Fibroblast of peridontal ligament (primary cell): ENCODE results near the gene CUBN.
A peak's percentile ranks its signal among the peaks of the same experiment; 100 is the strongest.

Source experiments
- DNase-seq: peaks from one replicate; pipeline ENCODE4 v3.0.0-alpha.2; 2010; ENCODE audit errors: extremely low read depth

CUBN gene

DNA sequence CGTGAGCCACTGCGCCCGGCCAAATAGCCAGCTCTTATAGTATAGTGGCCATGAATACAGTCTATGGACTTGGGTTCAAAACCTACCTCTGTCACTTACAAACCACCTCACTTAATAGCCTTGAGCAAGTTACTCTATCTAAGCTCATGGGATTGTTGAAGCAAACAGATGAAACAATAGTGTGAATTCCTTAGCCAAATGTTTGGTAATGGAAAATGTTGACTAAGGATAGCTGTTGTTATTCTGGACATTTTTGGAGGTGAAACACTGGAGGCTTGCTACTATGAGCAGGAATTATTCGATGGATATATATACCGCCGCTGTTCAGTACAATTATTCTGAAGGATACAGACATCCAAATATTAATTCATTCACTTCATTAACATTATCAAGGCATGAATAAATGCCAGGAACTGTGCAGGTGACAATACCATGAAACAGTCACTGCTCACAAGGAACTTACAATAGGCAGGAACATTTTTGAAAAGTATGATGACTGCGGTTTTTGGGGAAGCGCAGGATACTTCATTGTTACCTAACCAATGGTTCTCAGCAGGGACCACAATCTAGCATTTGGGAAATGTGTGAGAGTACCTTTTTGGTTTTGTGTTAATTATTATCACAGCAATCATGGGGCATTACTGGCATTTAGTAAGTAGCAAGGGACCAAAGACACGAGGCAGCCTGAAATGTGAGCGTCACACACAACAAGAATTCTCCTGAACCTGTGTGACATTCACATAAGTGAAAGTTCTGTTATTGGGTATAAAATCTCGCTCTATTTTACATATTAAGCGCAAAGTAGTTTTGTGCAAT is 55.7 kb downstream of the CUBN start:
- DNase-seq = no peak

GRCh38 chr10:17068953-17069352 is 60.7 kb downstream of the CUBN start:
- no peak for DNase-seq

DNA sequence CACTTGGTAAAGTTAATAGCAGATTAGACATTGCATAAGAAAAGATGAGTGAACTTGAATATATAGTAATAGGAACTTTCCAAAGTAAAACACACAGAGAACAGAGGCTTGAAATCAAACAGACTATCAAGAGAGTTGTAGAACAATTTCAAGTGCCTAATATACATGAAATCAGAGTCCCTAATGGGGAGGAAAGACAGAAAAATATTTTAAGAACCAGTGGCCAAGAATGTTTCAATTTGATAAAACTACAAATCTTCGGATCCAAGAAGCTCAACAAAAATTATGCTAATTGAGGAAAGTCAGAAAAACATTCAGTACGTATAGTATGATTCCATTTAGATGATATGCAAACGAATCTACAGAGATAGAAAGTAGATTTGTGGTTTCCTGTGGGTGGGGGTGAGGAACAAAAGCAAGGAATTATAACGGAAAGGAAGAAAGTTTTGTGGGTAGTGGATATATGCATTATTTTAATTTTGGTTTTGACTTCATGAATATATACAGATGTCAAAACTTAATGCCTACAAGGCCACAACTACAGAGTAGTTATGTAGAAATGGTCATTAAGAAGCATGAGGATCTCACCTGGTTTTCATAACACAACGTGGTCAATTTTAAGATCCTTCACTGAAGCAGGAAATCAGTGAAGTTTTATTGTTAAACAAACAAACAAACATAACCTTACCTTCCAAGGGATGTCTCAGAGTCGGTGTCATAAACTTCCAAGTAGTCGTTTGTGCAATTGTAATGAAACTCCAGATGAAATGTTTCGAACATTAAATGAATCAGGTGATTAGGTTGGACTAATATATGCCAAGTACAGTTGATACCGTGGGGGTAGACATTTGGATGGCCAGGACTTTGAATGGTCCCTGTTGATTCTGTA is 62.0 kb downstream of the CUBN start:
- no peak for DNase-seq

DNA sequence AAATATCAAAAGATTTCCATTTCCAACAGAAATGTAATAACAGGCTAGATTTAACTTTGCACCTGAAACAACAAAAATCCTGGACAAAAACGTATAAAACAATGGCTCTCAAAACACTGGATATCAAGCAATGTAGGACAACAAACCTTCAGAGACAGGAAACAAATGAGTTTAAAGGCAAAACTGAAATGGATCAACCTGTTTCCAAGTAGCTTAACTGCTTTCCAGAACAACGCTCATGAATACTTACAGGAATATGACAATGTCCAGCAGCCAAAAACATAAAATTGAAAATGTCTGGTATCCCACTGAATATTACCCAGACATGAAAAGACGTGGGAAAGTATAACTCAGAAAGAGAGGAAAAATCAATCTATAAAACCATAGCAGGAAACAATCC is 62.8 kb downstream of the CUBN start:
- no peak for DNase-seq

DNA sequence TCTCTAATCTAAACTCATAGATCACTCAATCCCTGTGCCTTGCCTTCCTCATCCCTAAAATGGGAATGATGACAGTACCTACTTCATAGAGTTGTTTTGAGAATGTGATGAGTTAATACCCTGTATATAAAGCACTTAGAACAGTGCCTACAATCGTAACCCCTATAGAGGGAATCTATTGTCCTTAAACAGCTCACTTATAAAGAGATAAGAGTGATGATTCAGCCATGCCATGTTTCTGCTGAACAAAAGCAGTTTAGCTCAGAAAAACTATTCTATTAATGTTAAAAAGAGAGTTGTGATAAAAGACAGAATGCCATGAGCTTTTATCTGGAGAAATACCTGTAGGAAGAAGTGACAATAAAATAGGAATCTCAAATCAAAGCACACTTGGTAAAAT is 63.6 kb downstream of the CUBN start:
- DNase-seq = no peak

GRCh38 chr10:17065273-17065672 is 64.3 kb downstream of the CUBN start:
- no peak for DNase-seq

DNA sequence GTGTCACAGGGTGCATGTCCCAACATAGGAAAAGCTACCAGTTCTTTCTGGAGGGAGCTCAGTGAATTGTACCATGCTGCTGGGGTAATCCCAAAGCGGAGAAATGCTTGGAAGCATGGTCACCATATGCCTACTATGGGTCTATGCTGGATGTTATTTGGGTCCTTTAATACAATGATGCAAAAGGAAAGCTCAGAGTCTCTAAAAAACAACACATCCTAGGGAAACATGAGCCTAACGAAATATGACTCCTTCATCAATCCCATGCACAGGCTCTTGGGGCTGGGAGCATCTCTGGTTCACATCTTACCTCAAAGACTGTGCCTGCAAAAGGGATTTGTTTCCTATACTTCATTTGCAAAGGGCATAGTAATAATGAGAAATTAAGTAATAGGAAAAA is 65.2 kb downstream of the CUBN start:
- DNase-seq = peak; percentile 43

- peak; percentile 79 for DNase-seq
Measured at GRCh38 chr10:17062955-17063484, 66.6 kb downstream of the CUBN start.

GRCh38 chr10:17062493-17062892 is 67.1 kb downstream of the CUBN start:
- peak; percentile 96 for DNase-seq

DNA sequence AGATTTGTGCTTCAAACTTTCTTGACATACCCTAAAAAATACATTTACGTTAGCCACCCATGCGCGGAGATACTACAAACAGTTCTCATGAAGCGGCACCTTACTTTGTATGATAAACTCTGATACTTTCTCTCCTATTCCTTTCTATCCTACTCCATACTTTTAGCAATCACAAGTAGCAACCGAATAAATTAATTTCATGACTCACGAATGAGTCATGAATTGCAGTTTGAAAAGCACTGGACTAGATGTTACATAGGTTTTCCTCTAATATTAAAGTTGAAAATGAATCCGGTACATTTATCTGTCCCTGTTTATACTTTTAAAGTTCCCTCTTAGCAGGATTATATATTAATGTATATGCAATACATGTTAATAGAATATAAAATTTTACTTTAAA is 67.6 kb downstream of the CUBN start:
- DNase-seq = peak; percentile 90

- no peak for DNase-seq
Measured at GRCh38 chr10:17061418-17061817, 68.2 kb downstream of the CUBN start.

DNA sequence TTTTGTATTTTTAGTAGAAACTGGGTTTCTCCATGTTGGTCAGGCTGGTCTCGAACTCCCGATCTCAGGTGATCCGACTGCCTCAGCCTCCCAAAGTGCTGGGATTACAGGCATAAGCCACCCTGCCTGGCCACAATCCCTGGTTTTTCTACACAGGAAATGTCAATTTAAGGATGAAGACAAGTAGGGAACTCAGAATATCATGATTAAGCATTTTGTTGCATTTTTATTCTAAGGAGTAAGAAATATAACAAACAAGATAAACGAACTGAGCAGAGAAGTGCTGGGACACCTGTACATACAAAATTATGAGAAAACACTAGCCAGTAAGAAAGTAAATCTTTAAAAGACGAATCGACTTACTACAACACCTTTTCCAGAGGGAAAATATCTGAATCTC is 69.3 kb downstream of the CUBN start:
- DNase-seq = no peak

GRCh38 chr10:17059197-17059688 is 70.4 kb downstream of the CUBN start:
- DNase-seq = peak; percentile 100

DNA sequence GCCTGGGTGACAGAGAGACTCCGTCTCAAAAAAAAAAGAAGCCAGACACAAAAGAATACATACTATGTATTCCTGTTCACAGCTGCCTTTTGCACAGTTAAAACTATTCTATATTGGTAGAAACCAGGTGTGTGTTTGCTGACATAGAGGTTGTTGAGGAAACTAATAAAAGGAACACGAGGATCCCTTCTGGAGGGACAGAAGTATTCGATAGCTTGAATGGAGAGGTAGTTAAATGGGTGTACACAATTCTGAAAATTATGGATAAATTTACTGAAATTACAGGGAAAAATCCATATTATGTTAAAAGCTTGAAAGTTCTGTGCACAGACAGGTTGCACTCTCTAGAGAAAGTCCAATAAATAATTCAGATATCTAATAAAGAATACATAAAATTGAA is 71.5 kb downstream of the CUBN start:
- no peak for DNase-seq

DNA sequence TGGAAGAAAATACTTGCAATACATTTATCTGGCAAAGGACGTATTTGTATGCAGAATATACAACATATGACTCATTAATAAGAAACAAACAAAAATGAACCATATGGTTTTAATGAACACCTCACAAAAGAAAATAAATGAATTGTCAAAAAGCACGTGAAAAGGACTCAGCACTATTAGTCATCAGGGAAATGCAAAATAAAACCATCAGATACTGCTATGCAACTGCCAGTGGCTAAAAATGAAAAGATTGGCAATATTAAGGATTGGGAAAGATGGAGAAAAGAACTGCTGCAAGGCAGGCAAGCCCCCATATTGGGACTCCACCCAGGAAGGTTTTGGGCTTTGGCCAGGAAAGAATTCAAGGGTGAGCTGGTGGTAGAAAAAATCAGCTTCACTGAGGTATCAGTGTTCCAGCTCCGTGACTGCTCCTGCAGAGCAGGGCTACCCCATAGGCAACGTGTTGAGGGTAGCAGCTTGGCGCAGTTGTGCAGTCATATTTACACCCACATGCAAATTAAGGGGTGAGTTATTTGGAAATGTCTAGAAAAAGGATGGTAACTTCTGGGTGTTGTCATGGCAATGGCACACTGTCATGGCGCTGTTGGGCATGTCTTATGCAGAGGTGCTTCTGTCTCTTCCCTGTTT is 72.7 kb downstream of the CUBN start:
- peak; percentile 79 for DNase-seq

GRCh38 chr10:17053513-17053912 is 76.1 kb downstream of the CUBN start:
- DNase-seq = no peak

GRCh38 chr10:17053061-17053460 is 76.5 kb downstream of the CUBN start:
- no peak for DNase-seq

DNA sequence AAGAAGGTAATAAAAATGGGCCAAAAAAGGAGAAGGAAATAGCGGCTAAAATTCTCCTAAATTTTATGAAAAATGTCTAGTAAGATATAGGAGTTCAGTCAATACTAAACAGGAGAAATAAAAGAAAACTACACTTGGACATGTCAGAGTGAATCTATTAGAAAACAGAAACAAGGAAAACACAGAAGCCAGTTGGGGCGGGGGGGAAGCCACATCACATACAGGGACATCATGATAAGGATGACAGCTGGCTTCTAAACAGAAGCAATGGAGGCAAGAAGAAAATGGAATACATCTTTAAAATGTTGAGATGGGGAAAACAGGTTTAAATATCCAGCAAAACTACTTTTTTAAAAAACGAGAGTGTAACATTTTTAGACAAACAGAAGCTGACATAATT is 77.8 kb downstream of the CUBN start:
- DNase-seq = no peak

GRCh38 chr10:17049195-17049594 is 80.4 kb downstream of the CUBN start:
- DNase-seq = no peak

DNA sequence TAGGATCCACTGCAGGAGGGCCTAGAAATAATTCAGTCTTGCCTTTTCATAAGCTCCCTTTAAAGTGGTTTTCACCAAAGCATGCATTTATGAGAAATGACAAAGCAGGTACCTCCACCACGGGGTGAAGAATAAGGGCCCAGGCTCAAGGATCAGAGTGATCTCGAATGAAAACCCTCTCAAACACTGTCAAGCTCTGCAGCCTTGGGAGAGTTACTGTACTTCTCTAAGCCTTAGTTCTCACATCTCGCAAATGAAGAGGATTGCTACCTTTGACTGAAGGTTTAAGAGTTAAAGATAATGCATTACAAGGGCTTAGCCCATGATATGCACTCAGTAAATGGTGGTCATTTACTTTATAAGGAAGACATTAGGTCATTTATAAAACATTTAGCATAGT is 81.7 kb downstream of the CUBN start:
- DNase-seq = no peak

DNA sequence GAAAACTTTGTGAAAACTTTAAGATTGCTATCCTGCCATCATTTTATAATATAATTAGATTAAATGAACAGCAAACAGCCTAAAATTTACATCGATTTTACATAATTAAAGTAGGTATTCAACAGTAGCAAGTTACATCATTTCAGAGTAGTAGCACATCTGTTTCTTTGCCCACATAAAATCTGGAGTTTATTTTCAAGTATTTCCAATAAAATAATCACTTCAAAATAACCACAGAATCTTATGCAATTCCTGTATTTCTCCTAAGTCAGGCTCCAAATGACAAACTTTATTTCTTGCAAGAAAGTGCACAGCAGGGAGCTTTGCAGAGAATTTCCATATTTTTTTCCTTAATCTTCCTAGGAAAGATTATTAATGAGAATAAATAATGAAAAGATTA is 82.6 kb downstream of the CUBN start:
- peak; percentile 82 for DNase-seq

GRCh38 chr10:17043586-17043985 is 86.0 kb downstream of the CUBN start:
- DNase-seq = no peak
